ENCODE results near the gene SLC39A7.

The SLC39A7 gene

GRCh38 chr6:33250731-33251130, 50.1 kb downstream of the SLC39A7 start:
- TF ChIP-seq ZNF8 (CRISPR knock-in tag; IDR thresholded peaks at IDR 0.05): no peak
- no peak for TF ChIP-seq ZC3H10 (CRISPR knock-in tag; IDR thresholded peaks at IDR 0.05)
- TF ChIP-seq RARB (CRISPR knock-in tag; IDR thresholded peaks at IDR 0.05): no peak
- TF ChIP-seq OSR1 (CRISPR knock-in tag; IDR thresholded peaks at IDR 0.05): no peak
- TF ChIP-seq ZNF565 (CRISPR knock-in tag; conservative IDR thresholded peaks at IDR 0.05; ENCODE audit: low read depth): no peak
- no peak for TF ChIP-seq CSRNP3 (CRISPR knock-in tag; IDR thresholded peaks at IDR 0.05)
- TF ChIP-seq TOX (CRISPR knock-in tag; IDR thresholded peaks at IDR 0.05; ENCODE audit: borderline replicate concordance): no peak
- TF ChIP-seq ISL1 (CRISPR knock-in tag; IDR thresholded peaks at IDR 0.05): no peak
- no peak for TF ChIP-seq CSDC2 (CRISPR knock-in tag; IDR thresholded peaks at IDR 0.05)
- no peak for TF ChIP-seq PPARA (CRISPR knock-in tag; IDR thresholded peaks at IDR 0.05; ENCODE audit: borderline replicate concordance)
- TF ChIP-seq BACH2 (CRISPR knock-in tag; IDR thresholded peaks at IDR 0.05; ENCODE audit: borderline replicate concordance): no peak
- no peak for TF ChIP-seq ZFP3 (CRISPR knock-in tag; IDR thresholded peaks at IDR 0.05)
- TF ChIP-seq GLIS3 (CRISPR knock-in tag; IDR thresholded peaks at IDR 0.05): no peak
- ATAC-seq: no peak

GRCh38 chr6:33251395-33252012, 50.8 kb downstream of the SLC39A7 start:
- TF ChIP-seq PATZ1 (CRISPR knock-in tag; IDR thresholded peaks at IDR 0.05; ENCODE audit: borderline replicate concordance) (no peak), RARB (CRISPR knock-in tag; IDR thresholded peaks at IDR 0.05) (no peak), SNAI2 (CRISPR knock-in tag; IDR thresholded peaks at IDR 0.05) (no peak), ZFP3 (CRISPR knock-in tag; IDR thresholded peaks at IDR 0.05) (no peak), ZNF565 (CRISPR knock-in tag; conservative IDR thresholded peaks at IDR 0.05; ENCODE audit: low read depth) (no peak), PPARA (CRISPR knock-in tag; IDR thresholded peaks at IDR 0.05; ENCODE audit: borderline replicate concordance) (no peak), GLIS3 (CRISPR knock-in tag; IDR thresholded peaks at IDR 0.05) (no peak), ESRRG (CRISPR knock-in tag; IDR thresholded peaks at IDR 0.05) (no peak), ZNF8 (CRISPR knock-in tag; IDR thresholded peaks at IDR 0.05) (no peak), TSHZ2 (CRISPR knock-in tag; IDR thresholded peaks at IDR 0.05) (no peak), OSR1 (CRISPR knock-in tag; IDR thresholded peaks at IDR 0.05) (no peak), BACH2 (CRISPR knock-in tag; IDR thresholded peaks at IDR 0.05; ENCODE audit: borderline replicate concordance) (no peak), CSRNP3 (CRISPR knock-in tag; IDR thresholded peaks at IDR 0.05) (no peak), ZNF70 (CRISPR knock-in tag; IDR thresholded peaks at IDR 0.05) (no peak), ISL1 (CRISPR knock-in tag; IDR thresholded peaks at IDR 0.05) (no peak), TCF4 (CRISPR knock-in tag; IDR thresholded peaks at IDR 0.05; ENCODE audit: borderline replicate concordance) (no peak), TOX (CRISPR knock-in tag; IDR thresholded peaks at IDR 0.05; ENCODE audit: borderline replicate concordance) (no peak), ZFP30 (CRISPR knock-in tag; IDR thresholded peaks at IDR 0.05) (no peak)
- ATAC-seq: no peak

GRCh38 chr6:33252759-33253158, 52.1 kb downstream of the SLC39A7 start:
- no peak for TF ChIP-seq BACH2 (CRISPR knock-in tag; IDR thresholded peaks at IDR 0.05; ENCODE audit: borderline replicate concordance)
- TF ChIP-seq PPARA (CRISPR knock-in tag; IDR thresholded peaks at IDR 0.05; ENCODE audit: borderline replicate concordance): no peak
- TF ChIP-seq ZNF70 (CRISPR knock-in tag; IDR thresholded peaks at IDR 0.05): no peak
- TF ChIP-seq ISL1 (CRISPR knock-in tag; IDR thresholded peaks at IDR 0.05): peak; percentile 84
- TF ChIP-seq ZNF8 (CRISPR knock-in tag; IDR thresholded peaks at IDR 0.05): peak; percentile 83
- no peak for TF ChIP-seq SNAI2 (CRISPR knock-in tag; IDR thresholded peaks at IDR 0.05)
- ATAC-seq: no peak
